Thymus (tissue), 11 donors: Measurements from ENCODE around the gene PLEKHA8. TPM values are rescaled to one million over a fixed set of nuclear protein-coding genes. Genes with fewer than 3 reads are reported as not detected.

Source experiments
- DNase-seq, 9 donors: peaks; one replicate each; pipeline ENCODE4 v3.0.0-alpha.2; 2013; ENCODE audit warnings: low spot score in 9 of 9, low read depth in 6 of 9, missing footprints in 1 of 9
- H3K27ac ChIP-seq, 2 donors: one replicate each; pipeline ENCODE4 v1.5.1; 2013; ENCODE audit warnings: control low read depth in 1 of 2, low read depth in 1 of 2, low read length in 1 of 2, mild to moderate bottlenecking in 1 of 2, moderate library complexity in 1 of 2
- H3K27me3 ChIP-seq, 2 donors: one replicate each; pipeline ENCODE4 v1.5.1; 2013; ENCODE audit warnings: low read length in 1 of 2; ENCODE audit not compliant: control insufficient read depth in 2 of 2, insufficient read depth in 1 of 2
- H3K36me3 ChIP-seq, 2 donors: one replicate each; pipeline ENCODE4 v1.5.1; 2013; ENCODE audit warnings: low read length in 1 of 2, mild to moderate bottlenecking in 1 of 2, moderate library complexity in 1 of 2; ENCODE audit not compliant: control insufficient read depth in 2 of 2, insufficient read depth in 2 of 2
- H3K4me1 ChIP-seq, 2 donors: one replicate each; pipeline ENCODE4 v1.5.1; 2013; ENCODE audit warnings: low read length in 2 of 2; ENCODE audit not compliant: control insufficient read depth in 2 of 2, insufficient read depth in 2 of 2
- H3K4me3 ChIP-seq, 2 donors: one replicate each; pipeline ENCODE4 v1.5.1; 2013; ENCODE audit warnings: low read length in 2 of 2, control low read depth in 1 of 2, mild to moderate bottlenecking in 1 of 2
- H3K9me3 ChIP-seq, 2 donors: one replicate each; pipeline ENCODE4 v1.5.1; 2013; ENCODE audit warnings: low read length in 1 of 2, mild to moderate bottlenecking in 1 of 2; ENCODE audit not compliant: control insufficient read depth in 2 of 2, insufficient read depth in 1 of 2
- WGBS: extraction: QIAGEN DNeasy Blood & Tissue Kit; methylation state at CpG from one replicate; pipeline ENCODE4 v1.1.7; 2013; 5-methylcytosine and 5-hydroxymethylcytosine counted together
- polyA plus RNA-seq: library from polyadenylated mRNA; stranded (reverse); fragments of 200-250 nt; gene quantifications from one replicate; pipeline ENCODE4 v1.2.3, GENCODE V29; 2013
- total RNA-seq: library from RNA; stranded (reverse); fragments of 120-200 nt; gene quantifications from one replicate; pipeline ENCODE4 v1.2.4, GENCODE V29; 2013
- donor health status: healthy.

PLEKHA8 gene
- total and polyA plus RNA-seq, 2 donors, result 3.9 to 5.7 TPM

DNA sequence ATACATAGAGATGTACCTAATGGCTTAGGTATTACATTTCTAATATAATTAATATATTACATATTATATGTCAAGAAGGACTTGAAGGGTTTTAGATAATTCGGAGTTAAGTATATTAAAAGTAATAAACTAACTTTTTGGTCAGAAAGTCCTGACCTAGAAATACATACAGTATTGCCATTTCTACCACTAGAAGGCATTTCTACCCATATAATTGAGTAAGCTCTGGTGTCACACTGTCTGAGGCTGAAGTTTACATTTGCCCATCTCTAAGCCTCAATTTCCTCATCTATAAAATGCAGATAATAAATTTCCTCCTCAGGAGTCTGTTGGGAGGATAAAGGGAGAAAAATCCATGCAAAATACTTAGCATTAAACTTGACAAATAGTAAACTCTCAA lies 8.8 kb upstream of the PLEKHA8 start:
- Histone ChIP-seq H3K27ac (no peak overlapping the region), H3K36me3 (no peaks in the 10 kb centered on the region), H3K4me3 (no peak overlapping the region), H3K27me3 (no peaks in the 10 kb centered on the region), H3K9me3 (no peaks in the 10 kb centered on the region), H3K4me1 (no peaks in the 10 kb centered on the region)
- DNase-seq, result no peak
- 97% methylated on average over 1 of the region's 1 CpG for WGBS

DNA sequence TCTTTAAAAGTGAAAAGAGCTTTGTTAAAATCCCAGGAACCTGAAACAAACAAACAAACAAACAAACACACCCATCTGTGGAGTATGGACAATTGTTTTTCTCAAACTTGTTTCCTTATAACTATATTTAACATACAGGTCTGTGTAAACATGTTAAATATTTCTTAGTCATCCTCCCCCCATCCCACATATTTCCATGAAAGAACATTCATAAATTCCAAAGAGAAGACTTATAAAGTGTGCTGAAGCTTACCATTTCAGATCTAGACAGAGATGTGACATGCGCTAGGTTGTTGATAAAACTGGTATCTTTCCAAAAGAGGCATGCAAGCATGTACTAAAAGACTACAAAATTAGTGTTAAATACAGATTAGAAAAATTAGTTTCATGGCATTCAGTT lies 8.3 kb upstream of the PLEKHA8 start:
- no peaks in the 10 kb centered on the region for H3K9me3 ChIP-seq
- peaks cover 0 to under 1% of the 10 kb centered on the region in 2 donors for H3K4me1 ChIP-seq
- 100% methylated on average over 1 of the region's 1 CpG for WGBS
- no peaks in the 10 kb centered on the region for H3K27me3 ChIP-seq
- DNase-seq, result no peak
- H3K27ac ChIP-seq, result no peak overlapping the region
- H3K36me3 ChIP-seq, result no peaks in the 10 kb centered on the region
- no peak overlapping the region for H3K4me3 ChIP-seq

DNA sequence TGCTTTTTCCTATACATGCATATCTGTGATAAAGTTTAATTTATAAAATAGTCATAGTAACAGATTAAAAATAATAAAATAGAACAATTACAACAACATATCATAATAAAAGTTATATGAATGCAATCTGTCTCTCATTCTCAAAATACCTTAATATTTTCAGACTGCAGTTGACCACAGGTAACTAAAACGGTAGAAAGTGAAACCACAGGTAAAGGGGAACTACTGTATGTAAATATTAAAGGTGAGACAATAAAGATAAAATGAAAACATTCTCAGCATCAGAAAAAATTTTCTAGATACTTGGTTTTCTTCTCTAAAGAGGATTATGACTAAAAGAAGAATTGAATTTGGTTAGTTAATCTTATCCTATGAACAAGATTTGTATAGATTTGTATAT lies 7.7 kb upstream of the PLEKHA8 start:
- Histone ChIP-seq H3K36me3 (no peaks in the 10 kb centered on the region), H3K9me3 (no peaks in the 10 kb centered on the region), H3K27ac (no peak overlapping the region), H3K27me3 (no peaks in the 10 kb centered on the region), H3K4me1 (peaks cover 3 to 4% of the 10 kb centered on the region in 2 donors), H3K4me3 (no peak overlapping the region)
- no peak for DNase-seq
- 31% methylated on average over 1 of the region's 1 CpG for WGBS

DNA sequence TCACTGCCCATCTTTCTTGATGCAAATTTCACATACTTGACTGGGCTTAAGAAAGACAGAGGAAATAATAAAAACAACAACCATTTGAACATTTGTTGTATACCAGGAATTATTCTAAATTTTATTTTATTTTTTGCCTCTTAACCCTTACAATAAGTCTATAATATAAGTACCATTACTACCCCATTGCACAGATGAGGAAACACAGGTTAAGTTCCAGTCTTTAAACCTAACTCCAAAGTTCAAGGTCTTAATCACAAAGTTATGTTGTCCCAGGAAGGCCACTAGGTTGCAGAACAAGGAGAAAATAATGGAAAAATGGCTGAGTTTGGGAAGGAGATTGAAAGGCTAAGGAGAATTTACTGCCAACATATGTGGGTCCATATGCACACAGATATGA lies 5.2 kb upstream of the PLEKHA8 start:
- Histone ChIP-seq H3K27me3 (no peaks in the 10 kb centered on the region), H3K36me3 (no peaks in the 10 kb centered on the region), H3K27ac (no peak overlapping the region), H3K9me3 (no peaks in the 10 kb centered on the region), H3K4me1 (peaks cover 3 to 11% of the 10 kb centered on the region in 2 donors), H3K4me3 (no peak overlapping the region)
- no peak for DNase-seq

DNA sequence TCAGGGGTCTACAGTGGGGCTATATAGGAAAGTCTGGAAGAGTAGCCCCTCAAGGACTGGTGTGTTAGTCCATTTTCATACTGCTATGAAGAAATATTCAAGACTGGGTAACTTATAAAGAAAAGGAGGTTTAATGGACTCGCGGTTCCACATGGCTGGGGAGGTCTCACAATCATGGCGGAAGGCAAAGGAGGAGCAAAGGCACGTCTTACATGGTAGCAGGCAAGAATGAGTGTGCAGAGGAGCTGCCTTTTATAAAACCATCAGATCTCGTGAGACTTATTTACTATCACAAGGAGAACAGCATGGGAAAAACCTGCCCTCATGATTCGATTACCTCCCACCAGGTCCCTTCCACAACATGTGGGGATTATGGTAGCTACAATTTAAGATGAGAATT lies 4.7 kb upstream of the PLEKHA8 start:
- 98% methylated on average over 6 of the region's 6 CpGs for WGBS
- Histone ChIP-seq H3K27me3 (no peaks in the 10 kb centered on the region), H3K36me3 (no peaks in the 10 kb centered on the region), H3K4me1 (peaks cover 3 to 11% of the 10 kb centered on the region in 2 donors), H3K27ac (no peak overlapping the region), H3K9me3 (no peaks in the 10 kb centered on the region), H3K4me3 (no peak overlapping the region)
- no peak for DNase-seq

DNA sequence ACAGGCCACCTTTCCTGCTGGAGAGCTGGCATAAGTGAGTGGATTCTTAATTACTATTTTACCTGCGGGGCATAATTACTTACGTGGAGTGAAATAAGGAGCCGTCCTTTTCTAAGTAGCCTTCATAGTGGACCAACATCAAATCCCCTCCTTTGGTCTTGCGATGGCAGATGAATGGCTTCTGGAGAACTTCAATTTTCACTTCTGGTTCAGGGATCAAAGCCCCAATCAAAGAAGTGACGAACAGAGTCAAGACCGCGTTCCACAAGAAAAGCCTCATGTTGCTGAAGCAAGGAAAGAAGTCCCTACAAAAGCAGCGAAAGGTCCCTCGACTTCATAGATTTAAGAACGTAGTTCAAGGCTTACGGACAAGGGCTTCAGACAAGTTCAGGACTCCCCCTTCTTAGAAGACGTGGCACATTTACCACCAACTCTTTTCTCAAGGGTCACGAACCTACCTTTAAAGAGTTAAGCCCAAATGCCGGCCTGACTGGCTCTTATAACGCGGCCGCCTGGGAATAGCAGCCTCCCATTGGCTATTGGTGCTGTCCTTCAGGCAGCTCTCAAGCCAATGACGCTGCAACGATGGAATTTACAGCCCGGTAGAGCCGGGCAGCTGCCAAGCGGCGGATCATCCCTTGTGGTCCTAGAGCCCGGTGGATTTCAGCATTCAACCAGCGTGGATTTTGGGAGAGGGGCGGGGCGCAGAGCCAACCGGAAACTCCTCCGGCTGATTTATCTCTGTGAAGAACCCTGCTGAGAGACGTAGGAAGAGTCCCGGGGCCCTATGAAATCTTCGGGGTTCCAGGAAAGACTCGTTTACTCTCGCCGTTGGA lies 1.8 kb upstream of the PLEKHA8 start, which contains the start of gene FKBP14:
Gene FKBP14, minus strand, starts transcription at position 474 of the 836 bp plus-strand sequence. Its CDS starts 194 bp downstream, at position 280.
- H3K9me3 ChIP-seq, result no peaks in the 10 kb centered on the region
- peaks cover 11 to 15% of the 10 kb centered on the region in 2 donors for H3K4me1 ChIP-seq
- peak within 1 kb of the TSS; percentile 68 to 74 for H3K27ac ChIP-seq
- H3K36me3 ChIP-seq, result no peaks in the 10 kb centered on the region
- under 1% methylated on average over 35 of the region's 35 CpGs for WGBS
- no peaks in the 10 kb centered on the region for H3K27me3 ChIP-seq
- peak within 1 kb of the TSS; percentile 56 to 83 for H3K4me3 ChIP-seq
- peak; percentile 92 to 99 (median 96) for DNase-seq

DNA sequence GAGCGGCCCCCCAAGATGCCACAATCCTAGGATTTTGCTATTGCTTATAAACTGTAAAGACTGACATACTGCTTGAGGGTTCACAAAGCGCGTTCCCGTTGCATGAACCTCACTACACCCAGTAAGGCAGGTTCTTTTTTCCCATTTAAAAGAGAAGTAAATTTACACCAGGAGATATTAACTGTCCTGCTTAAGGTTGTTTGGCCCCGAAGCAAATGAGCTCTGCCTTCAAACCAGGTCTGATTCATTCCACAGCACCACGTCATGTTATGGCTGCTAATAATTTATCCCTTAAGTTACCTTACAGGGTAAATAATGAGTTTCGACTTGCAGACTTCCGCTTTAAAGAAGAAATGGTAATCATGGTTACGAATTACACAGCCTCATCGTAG lies 1.2 kb upstream of the PLEKHA8 start:
- peaks cover 11 to 15% of the 10 kb centered on the region in 2 donors for H3K4me1 ChIP-seq
- H3K4me3 ChIP-seq, result peak overlapping the region; percentile 56 to 83
- peak overlapping the region; percentile 44 to 74 for H3K27ac ChIP-seq
- under 1% methylated on average over 10 of the region's 10 CpGs for WGBS
- H3K27me3 ChIP-seq, result no peaks in the 10 kb centered on the region
- peak in 2 of 9 donors; percentile 30 to 54 for DNase-seq
- no peaks in the 10 kb centered on the region for H3K9me3 ChIP-seq
- H3K36me3 ChIP-seq, result no peaks in the 10 kb centered on the region

DNA sequence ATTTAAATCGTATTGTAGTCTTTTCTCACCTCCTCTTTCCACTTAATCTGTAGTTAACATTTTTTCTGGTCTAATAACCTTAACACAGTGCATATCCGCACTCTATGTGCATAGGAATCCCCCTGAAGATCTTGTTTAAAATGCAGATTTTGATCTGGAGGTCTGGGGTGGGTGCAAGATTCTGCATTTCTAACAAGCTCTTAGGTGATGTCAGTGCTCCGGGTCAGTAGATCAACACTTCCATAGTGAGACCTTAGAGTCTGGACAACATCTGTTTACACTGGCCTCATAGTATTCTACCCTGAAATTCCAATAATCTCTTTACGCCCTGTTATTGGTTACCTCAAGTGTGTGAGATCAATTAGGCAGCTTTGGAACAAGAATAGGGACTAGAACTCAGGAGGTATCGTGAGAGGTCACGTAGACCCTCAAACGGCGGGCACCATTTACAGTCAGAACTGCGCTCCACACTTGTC lies 434 bp upstream of the PLEKHA8 start:
- peaks cover 11 to 15% of the 10 kb centered on the region in 2 donors for H3K4me1 ChIP-seq
- DNase-seq, result peak in 2 of 9 donors; percentile 15 to 74
- H3K9me3 ChIP-seq, result no peaks in the 10 kb centered on the region
- WGBS, result 1% methylated on average over 9 of the region's 9 CpGs
- no peaks in the 10 kb centered on the region for H3K27me3 ChIP-seq
- peak overlapping the region; percentile 56 to 83 for H3K4me3 ChIP-seq
- H3K36me3 ChIP-seq, result no peaks in the 10 kb centered on the region
- peak overlapping the region in 1 of 2 donors; percentile 74 for H3K27ac ChIP-seq
